Nephron (organoid): ENCODE measurements around the gene CLEC4F.
A peak's percentile ranks its signal among the peaks of the same experiment; 100 is the strongest.

Source experiments
- H3K27ac Mint-ChIP-seq, 3 experiments: 2 replicates each; pipeline ENCODE4 v1.8.0; 2020; ENCODE audit warnings: mixed read lengths in 3 of 3, mild to moderate bottlenecking in 2 of 3, moderate library complexity in 1 of 3
- H3K27me3 Mint-ChIP-seq: 2 replicates; pipeline ENCODE4 v1.8.0; 2021; ENCODE audit warnings: low read depth, mild to moderate bottlenecking, moderate library complexity, mixed read lengths
- H3K36me3 Mint-ChIP-seq: 2 replicates; pipeline ENCODE4 v1.8.0; 2020; ENCODE audit warnings: low read depth, mixed read lengths
- H3K4me1 Mint-ChIP-seq: 2 replicates; pipeline ENCODE4 v1.8.0; 2020; ENCODE audit warnings: mixed read lengths
- H3K4me3 Mint-ChIP-seq, 3 experiments: 2 replicates each; pipeline ENCODE4 v1.8.0; 2020; ENCODE audit warnings: mild to moderate bottlenecking in 3 of 3, mixed read lengths in 3 of 3, moderate library complexity in 2 of 3
- H3K9me3 Mint-ChIP-seq: 2 replicates; pipeline ENCODE4 v1.8.0; 2020; ENCODE audit warnings: mixed read lengths
- CTCF ChIP-seq, 3 experiments: fragments of 200-600 bp; sonication (generic); IDR thresholded peaks; one replicate each; pipeline ENCODE4 v1.5.0; 2021; ENCODE audit warnings: antibody characterized with exemption in 3 of 3; ENCODE audit not compliant: unreplicated experiment in 3 of 3

Gene CLEC4F

DNA sequence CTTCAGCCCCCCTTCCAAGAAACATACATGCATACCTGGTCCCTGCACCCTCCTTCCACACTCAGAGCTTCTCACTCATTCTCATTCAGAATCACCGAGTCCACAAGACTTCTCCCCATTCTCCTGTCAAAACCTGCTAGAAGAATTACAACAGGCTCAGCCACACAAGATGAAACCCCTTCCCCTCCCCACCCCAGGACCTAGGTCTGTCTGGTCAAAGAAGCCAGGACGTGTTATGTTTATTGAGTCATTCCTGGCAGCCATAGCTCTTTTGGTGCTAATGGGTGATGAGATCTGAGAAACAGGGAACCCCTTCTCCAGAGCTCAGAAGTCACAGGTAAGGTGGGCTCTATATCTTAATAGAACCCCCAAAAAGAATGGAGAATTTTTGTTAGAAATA is 50.9 kb downstream of the CLEC4F start:
- Mint-ChIP-seq H3K4me1 (peaks cover 11% of the 10 kb centered on the region), H3K27ac (no peak overlapping the region), H3K27me3 (peaks cover 90% of the 10 kb centered on the region), H3K9me3 (no peaks in the 10 kb centered on the region), H3K4me3 (peak overlapping the region; percentile 65 to 79 (median 65)), H3K36me3 (no peaks in the 10 kb centered on the region)
- no peak for TF ChIP-seq CTCF (IDR thresholded peaks at IDR 0.05; ENCODE audit: unreplicated experiment in 3 of 3)

DNA sequence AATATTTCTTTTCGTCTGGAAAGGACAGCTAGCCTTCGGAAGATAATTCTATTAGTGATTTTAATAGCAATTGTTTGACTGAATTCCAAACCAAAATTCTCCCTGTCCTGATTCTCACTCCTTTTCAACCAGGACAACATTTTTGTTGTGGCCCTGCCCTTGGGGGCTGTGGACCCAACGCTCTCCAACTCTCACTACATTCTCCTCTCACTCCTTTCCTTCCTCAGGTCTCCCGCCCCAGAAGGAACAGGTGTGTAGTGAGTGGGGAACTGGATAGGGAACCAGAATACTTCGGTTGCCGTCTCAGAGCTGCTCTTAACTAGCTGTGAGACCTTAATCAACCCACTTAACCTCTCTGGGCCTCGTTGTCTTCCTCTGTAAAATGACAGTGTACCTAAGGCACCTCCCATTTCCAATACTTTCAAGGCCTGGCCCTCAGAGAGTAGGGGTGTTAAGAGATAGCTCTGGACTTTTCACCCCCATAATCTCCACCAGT is 51.8 kb downstream of the CLEC4F start:
- H3K4me1 Mint-ChIP-seq: peaks cover 11% of the 10 kb centered on the region
- H3K4me3 Mint-ChIP-seq: peak overlapping the region; percentile 65 to 79 (median 65)
- TF ChIP-seq CTCF (IDR thresholded peaks at IDR 0.05; ENCODE audit: unreplicated experiment in 3 of 3): no peak
- no peaks in the 10 kb centered on the region for H3K9me3 Mint-ChIP-seq
- peaks cover 89% of the 10 kb centered on the region for H3K27me3 Mint-ChIP-seq
- no peaks in the 10 kb centered on the region for H3K36me3 Mint-ChIP-seq
- H3K27ac Mint-ChIP-seq: no peak overlapping the region

DNA sequence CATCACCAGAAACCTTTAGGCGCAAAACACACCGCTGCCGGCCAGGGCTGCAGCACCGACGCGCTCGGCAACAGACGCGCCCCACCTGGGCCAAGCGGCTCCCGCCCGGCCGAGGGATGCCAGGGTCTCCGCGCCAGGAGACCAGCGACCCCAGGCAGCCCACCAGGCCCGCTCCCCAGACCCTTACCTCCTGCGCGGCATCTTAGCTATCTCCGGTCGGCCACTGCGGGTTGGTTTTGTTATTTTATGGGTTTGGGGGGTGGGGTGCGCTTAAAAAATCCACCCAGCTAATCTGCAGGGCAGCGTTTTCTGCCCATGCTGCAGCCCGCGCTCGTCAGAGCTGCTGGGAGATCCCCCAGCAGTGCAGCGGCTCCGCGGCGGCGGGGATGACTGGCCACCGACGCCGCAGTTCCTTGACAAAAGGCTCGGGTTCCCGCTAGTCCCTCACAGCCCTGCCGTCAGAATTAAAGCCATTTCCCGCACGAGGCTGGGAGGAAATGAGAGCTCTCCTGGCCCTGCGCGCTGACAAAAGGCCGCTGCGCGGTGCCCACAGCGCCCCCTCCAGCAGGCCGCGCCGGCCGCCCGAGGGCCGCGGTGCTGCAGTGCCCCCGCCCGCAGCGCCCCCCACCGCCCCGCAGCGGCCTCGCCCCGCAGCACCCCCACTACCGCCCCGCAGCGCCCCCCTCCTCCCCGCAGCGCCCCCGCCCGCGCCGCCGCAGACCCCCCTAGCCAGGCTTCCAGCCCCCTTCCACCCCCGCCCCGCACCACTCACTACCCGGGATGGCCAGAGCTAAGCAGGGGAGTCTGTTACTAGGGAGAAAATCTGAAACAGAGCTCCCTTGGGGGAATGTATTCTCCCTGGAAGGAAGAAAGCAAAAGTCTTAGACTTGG is 52.5 kb downstream of the CLEC4F start, which contains the start of gene ADD2:
Gene ADD2, minus strand, starts transcription at position 502 of the 891 bp plus-strand sequence. CDS start 61,792 bp downstream, outside the sequence.
- Mint-ChIP-seq H3K27ac (no peak within 1 kb of the TSS), H3K27me3 (peaks cover 82% of the 10 kb centered on the region), H3K36me3 (no peaks in the 10 kb centered on the region), H3K4me3 (peak within 1 kb of the TSS; percentile 85 to 92 (median 89)), H3K9me3 (no peaks in the 10 kb centered on the region), H3K4me1 (peaks cover 11% of the 10 kb centered on the region)
- TF ChIP-seq CTCF (IDR thresholded peaks at IDR 0.05; ENCODE audit: unreplicated experiment in 3 of 3): peak; percentile 23 to 32 (median 30)

DNA sequence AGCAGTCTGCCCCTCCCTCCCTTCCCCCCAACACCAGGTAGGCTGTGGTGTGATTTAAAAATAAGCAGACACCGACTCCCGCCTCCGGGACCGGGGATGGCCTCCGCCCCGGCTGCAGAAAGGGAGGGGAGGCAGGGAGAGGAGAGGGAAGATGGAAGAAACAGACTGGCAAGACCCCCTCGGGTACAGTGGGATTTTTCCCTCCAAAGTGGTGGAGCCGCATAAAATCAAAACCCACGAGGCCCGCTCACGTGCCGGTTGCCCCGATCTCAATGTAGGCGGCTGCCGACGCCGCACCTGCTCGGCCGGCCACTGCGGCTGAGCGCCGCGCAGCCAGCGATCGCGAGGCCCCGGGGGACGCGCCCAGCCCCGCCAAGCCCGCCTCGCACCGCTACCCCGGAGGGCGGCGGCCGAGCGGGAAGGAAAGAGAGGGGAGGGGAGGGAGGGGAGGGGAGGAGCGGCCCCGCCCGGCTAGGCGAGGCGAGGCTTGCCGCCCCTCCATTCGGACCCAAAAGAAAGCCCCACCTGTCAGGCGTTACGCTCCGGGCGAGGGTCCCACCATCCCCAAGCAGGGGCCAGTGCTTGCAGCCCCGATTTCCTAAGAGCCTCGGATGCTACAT is 53.2 kb downstream of the CLEC4F start:
- Mint-ChIP-seq H3K27me3 (peaks cover 75% of the 10 kb centered on the region), H3K4me1 (peaks cover 11% of the 10 kb centered on the region), H3K36me3 (no peaks in the 10 kb centered on the region), H3K27ac (no peak overlapping the region), H3K4me3 (peak overlapping the region; percentile 80 to 92 (median 84)), H3K9me3 (no peaks in the 10 kb centered on the region)
- TF ChIP-seq CTCF (IDR thresholded peaks at IDR 0.05; ENCODE audit: unreplicated experiment in 3 of 3): no peak

GRCh38 chr2:70766357-70767078 is 53.9 kb downstream of the CLEC4F start:
- H3K36me3 Mint-ChIP-seq: no peaks in the 10 kb centered on the region
- H3K4me1 Mint-ChIP-seq: peaks cover 11% of the 10 kb centered on the region
- H3K4me3 Mint-ChIP-seq: peak overlapping the region; percentile 70 to 84 (median 80)
- H3K9me3 Mint-ChIP-seq: no peaks in the 10 kb centered on the region
- peaks cover 68% of the 10 kb centered on the region for H3K27me3 Mint-ChIP-seq
- no peak for TF ChIP-seq CTCF (IDR thresholded peaks at IDR 0.05; ENCODE audit: unreplicated experiment in 3 of 3)
- H3K27ac Mint-ChIP-seq: no peak overlapping the region
